NCI-H2227 (cell line): Measurements from ENCODE around the gene PACSIN1.

Experiments used
- DNase-seq: peaks from one replicate; lab custom pipeline; 2025; ENCODE audit not compliant: unreplicated experiment; lab: John Stamatoyannopoulos, UW

The PACSIN1 gene

GRCh38 chr6:34578445-34579262, 112.8 kb downstream of the PACSIN1 start:
- no peak for DNase-seq

DNA sequence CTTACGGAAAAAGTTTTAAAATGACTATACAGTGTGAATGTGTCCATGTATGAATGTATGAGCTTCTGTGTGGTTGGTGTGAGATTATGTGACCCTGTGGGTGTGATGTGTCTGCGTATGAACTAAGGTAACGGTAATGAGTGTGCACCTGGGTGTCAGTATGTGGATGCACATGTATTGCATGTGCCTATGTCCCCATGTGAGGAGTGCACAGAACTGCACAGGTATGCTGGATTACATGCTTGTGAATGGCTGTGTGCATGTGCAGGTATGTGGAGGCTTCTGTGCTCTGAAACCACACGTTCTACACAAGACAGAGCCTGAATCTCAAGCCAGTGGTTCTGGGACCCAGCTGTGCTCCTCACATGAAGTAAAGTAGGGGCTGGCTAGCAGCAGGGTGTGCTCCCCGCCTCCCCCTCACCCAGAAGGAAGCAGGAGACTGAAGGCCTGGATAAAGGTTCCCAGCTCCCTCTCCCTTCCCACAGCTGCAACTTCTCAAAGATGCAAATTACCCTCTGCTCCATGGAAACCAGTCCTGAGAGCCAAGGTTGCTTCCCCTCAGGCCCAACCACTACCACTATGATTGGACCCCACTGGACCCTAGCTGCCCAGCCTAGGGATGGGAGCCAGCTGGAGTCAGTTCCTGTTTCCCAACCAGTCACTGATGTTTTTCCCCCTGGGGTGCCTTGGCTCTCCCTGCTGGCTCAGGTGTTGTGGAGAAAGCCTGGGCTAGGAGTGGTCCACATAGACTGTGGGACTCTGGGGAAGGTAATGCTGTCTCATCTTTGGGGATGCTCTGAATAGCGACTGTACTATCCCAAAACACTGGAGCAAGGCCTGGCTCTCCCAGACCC, 115.1 kb downstream of the PACSIN1 start:
- DNase-seq: no peak

DNA sequence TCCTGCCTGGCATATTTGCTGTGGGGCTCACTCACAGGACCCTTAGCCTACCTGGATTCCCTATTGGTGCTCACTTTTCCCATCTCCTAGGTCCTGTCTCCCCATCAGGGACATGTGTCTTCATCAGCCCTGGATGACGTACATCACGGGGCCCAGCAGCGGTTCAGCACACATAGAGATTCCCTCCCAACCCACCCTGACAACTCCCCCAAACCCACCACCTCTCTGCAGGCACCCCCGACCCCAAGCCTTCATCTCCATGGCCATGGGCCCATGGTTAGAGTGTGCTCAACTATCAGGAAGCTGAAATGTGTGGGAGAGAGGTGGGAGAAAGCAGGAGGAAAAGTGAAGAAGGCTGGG, 115.7 kb downstream of the PACSIN1 start:
- DNase-seq: no peak

GRCh38 chr6:34583461-34583860, 117.6 kb downstream of the PACSIN1 start:
- no peak for DNase-seq

GRCh38 chr6:34583861-34584604, 118.2 kb downstream of the PACSIN1 start:
- DNase-seq: no peak

DNA sequence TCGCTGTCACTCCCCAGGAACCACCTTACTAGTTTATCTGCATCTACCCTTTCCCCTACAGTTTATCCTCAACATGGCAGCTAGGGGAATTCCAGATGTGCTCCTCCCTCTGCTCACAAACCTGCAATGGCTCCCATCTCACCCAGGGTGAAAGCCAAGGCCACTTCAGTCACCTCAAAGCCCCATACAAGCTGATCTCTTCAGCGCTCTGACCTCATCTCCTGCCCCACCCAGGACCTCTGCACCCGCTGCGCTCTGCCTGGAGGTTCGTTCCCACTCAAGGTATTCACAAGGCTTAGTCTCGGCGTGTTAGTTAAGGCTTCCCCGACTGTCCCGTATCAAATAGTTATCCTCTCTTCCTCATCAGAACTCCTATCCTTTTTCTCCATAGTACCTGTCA, 118.8 kb downstream of the PACSIN1 start:
- DNase-seq: no peak
